GM19395 (cell line): ENCODE results near the gene ARVCF.

Experiments
- ATAC-seq: cut with Tn5 transposase; IDR thresholded peaks from one replicate; pipeline ENCODE4 v1.9.1; 2021; ENCODE audit warnings: mild to moderate bottlenecking, moderate library complexity; ENCODE audit not compliant: unreplicated experiment

Gene ARVCF

GRCh38 chr22:20016734-20017621 is at the start of gene ARVCF:
Gene ARVCF (minus strand): TSS chr22:20016823. CDS start chr22:19990794, 26,029 bp downstream.
- ATAC-seq: peak; percentile 53

GRCh38 chr22:20065896-20066616 is 49.4 kb upstream of the ARVCF start:
- no peak for ATAC-seq

- ATAC-seq: no peak
Measured at GRCh38 chr22:20064545-20065262, 48.1 kb upstream of the ARVCF start.

GRCh38 chr22:20064140-20064480 is 47.5 kb upstream of the ARVCF start:
- no peak for ATAC-seq

GRCh38 chr22:20063271-20064139 is 46.9 kb upstream of the ARVCF start:
- ATAC-seq: no peak

- no peak for ATAC-seq
Measured at GRCh38 chr22:20062766-20063083, 46.1 kb upstream of the ARVCF start.

GRCh38 chr22:20062043-20062765 is 45.6 kb upstream of the ARVCF start:
- no peak for ATAC-seq

- no peak for ATAC-seq
Measured at GRCh38 chr22:20061481-20061861, 44.8 kb upstream of the ARVCF start.

- ATAC-seq: no peak
Measured at GRCh38 chr22:20060700-20061480, 44.3 kb upstream of the ARVCF start.

GRCh38 chr22:20058989-20059770 is 42.6 kb upstream of the ARVCF start:
- ATAC-seq: no peak

GRCh38 chr22:20057596-20058268 is 41.1 kb upstream of the ARVCF start:
- ATAC-seq: no peak

GRCh38 chr22:20056696-20057386 is 40.2 kb upstream of the ARVCF start:
- no peak for ATAC-seq

GRCh38 chr22:20056161-20056560 is 39.5 kb upstream of the ARVCF start:
- no peak for ATAC-seq

GRCh38 chr22:20055654-20056053 is 39.0 kb upstream of the ARVCF start:
- ATAC-seq: no peak

- no peak for ATAC-seq
Measured at GRCh38 chr22:20055144-20055543, 38.5 kb upstream of the ARVCF start.

- no peak for ATAC-seq
Measured at GRCh38 chr22:20054485-20054884, 37.9 kb upstream of the ARVCF start.

- no peak for ATAC-seq
Measured at GRCh38 chr22:20054034-20054427, 37.4 kb upstream of the ARVCF start.
